GOT3 (cell line): Measurements from ENCODE around the gene CDADC1.

Experiments used
- DNase-seq: peaks from one replicate; lab custom pipeline; 2025; ENCODE audit warnings: mixed read lengths; lab: John Stamatoyannopoulos, UW

CDADC1 gene

DNA sequence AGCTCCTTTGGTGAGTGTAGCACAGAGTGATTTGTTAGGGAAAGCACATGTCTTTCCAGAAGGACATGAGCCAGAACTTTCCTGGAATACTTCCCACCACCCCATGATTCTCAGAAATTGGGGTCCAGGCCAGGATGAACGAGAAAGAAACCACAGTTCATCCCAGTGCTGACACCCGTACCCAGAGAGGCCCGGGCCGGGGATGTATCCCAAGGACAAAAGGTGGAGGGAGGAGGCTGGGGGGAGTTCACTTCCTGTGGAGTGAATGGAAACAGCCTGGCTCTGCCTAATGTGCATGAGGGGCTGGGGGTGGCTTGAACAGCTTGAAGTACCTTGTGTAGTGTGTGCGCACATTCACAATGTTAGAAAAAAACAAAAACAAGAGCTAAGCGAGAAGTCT is 47.5 kb downstream of the CDADC1 start:
- no peak for DNase-seq

- DNase-seq = no peak
These were observed 48.9 kb downstream of the CDADC1 start for GRCh38 chr13:49296659-49297058.

- no peak for DNase-seq
These were observed 49.6 kb downstream of the CDADC1 start for GRCh38 chr13:49297338-49297737.

GRCh38 chr13:49298416-49298815 is 50.7 kb downstream of the CDADC1 start:
- DNase-seq = no peak

- no peak for DNase-seq
These were observed 51.3 kb downstream of the CDADC1 start for GRCh38 chr13:49298903-49299605.

DNA sequence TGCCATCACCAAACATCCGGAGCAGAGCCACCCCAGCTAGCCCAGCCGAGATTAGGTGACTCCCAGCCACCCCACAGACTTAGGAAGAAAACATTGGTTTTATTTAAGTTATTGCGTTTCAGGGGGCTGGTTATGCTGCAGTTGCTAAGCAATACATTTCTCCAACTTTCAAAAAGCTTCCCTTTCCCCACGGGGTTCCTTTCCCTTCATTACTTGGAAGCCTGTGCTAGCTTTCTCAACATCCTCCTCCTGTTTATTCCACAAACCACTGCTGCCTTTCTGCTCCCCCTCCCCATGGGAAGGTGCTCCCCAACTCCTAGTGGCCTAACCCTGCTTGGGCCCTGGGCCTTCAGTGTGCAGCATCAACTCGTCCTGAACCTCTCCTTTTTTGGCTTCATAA is 52.6 kb downstream of the CDADC1 start:
- no peak for DNase-seq

DNA sequence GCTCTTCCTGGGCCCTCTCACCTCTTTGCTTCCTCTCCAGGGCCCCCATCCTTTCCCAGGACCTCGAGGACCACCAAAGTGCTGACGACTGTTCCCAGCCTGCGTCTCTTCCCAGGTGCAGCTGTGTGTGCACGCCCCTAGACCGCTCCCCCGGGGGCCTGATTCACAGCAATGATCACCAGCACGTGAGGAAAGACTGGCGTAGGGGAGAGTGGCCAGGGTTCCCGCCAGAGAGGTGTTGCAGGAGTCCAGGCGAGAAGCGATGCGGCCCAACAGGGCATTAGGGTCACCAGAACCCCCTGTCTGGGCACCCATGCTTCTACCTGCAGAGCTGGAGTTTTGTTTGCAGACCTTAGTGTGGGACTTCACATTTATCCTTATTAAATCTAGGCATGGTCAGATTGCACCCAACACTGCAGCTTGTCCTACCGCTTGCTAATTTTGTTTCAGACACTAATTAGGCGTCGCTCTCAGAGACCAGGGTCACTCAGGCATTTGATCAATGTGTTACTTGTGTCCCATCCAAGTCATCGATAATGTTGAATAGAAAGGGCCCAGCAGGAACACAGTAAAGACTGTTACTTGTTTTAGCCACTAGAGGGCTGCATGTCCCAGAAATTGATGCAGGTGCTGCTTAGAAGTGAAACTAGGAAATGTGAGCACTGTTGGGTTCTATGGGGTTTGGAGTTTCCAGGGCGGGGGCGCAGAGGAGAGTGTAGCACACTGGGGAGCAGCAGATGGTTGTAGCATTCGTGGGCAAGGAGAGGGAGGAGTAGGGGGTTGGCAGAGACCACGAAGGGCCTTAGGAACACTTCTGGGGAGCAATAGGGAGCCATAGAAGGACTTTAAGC is 53.2 kb downstream of the CDADC1 start:
- DNase-seq = peak; percentile 27

GRCh38 chr13:49302222-49302621 is 54.5 kb downstream of the CDADC1 start:
- DNase-seq = no peak

DNA sequence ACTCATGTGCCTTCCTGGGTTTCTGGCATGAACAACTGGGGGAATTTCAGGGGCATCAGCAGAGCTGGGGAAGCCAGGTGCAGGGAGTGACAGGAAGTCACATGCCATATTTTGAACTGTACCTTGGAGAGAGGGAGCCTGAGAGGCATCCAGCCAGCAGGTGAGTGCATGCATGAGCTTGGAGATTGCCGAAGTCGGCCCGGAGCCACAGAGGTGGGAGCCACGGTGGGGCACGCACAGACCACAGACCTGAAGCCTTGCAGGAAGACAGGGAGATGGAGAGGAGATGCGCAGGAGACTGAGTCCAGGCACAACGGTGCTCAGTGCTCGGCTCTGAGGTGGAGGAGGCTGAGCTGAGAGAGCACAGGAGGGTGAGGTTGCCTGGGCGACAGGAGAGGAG is 55.1 kb downstream of the CDADC1 start:
- DNase-seq = no peak

DNA sequence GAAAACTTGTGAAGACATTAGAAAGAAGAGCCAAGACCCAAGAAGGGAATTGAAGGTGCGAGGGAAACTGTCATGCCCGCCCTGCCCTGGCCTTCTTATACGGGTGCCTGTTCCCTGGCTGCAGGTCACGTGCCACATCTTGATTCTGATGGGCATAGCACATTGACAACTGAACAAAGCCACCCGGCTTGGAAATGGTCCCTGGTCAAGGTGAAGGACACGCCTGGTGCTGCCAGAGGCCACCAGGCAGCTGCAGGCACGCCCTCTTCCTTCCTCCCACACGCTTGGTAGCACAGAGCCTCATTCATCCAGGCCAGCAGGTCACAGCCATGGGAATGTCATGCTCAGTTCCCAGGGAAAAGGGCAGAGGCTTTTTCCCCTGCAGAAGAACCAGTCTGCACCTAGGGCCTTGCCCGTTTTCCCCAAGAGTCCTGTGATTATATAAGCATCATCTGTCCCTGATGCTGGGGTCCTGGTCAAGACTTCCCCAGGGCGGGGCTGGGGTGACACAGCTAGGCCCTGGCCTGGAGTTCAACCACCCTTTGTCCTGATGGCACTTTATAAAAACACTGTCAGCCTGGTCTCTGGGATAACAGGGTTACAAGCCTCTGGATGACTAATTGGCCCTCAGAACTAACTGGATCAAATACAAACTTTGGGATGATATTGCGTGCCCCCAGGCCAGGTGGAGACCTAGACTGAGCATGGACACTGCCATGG is 56.0 kb downstream of the CDADC1 start:
- no peak for DNase-seq

- DNase-seq = no peak
These were observed 56.6 kb downstream of the CDADC1 start for GRCh38 chr13:49304356-49304755.

GRCh38 chr13:49304763-49305700 is 57.3 kb downstream of the CDADC1 start:
- DNase-seq = no peak

DNA sequence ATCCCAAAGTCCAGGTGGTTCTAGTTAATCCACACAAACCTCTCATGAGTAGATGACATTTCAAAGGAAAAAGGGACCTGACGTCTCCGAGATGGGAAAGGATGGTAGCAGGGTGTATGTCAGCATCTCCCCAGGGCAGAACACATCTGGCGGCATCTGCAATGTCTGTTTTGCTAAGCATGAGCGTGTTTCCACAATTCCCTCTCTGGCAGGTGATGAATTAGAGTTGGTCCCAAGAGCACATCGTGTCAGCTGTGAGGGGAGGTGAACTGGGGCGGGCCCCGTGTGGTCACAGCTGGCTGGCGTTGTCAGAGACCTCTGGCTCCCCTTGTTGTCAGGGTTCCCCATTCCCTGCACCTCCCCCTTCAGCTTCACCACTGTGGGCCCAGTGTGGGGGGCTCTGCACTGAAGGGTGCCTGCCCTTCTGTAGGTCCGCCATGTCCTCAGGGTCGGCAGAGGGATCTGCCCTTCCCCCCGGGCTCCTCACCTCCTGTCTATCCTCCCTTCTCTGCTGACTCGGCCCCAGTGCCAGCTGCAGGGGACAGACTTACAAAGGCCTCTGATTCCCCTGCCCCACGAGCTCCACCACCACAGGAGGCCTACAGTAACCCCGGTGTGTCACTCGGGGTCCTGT is 58.2 kb downstream of the CDADC1 start:
- DNase-seq = no peak

DNA sequence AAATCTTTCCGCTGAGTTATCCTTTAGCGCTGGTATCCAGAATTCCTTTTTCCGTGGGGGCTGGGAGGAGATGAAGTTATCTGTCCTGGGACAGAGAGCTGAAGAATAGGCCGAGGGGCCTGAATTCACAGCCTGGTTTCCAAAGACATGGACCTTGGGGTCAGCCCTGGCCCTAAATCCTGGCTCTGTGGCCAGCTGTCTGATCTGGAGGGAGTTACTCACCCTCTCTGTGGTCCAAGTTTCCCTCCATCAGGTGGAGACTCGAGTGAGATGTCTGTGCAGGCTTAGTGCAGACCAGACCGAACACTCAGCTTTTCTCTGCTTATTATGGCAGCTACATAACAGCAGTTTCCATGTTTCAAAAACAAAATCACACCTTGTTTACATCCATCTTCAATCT is 59.6 kb downstream of the CDADC1 start:
- DNase-seq = no peak

- DNase-seq = no peak
These were observed 60.6 kb downstream of the CDADC1 start for GRCh38 chr13:49308097-49308875.

DNA sequence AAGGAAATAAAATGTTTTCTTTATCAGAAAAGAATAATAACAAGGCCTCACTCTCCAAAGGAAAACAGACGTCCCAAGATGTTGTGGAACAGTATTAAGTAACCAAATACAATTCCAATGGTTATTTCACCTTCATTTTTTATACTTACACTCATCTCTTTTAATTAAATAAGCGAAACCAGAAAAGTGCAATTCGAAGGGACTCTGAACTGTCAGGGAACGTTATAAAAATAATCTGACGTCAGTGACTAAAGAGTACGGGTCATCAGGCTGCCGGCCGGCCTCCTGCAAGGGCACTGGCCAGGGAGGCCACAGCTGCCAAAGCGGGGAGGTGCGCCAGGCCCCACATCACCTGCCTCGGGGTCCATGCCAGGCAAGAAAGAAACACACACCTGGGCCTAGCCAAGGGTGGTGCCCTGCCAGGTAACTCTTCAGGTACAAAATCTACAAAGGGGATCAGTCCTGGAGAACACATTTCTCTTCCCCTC is 61.2 kb downstream of the CDADC1 start:
- DNase-seq = no peak

GRCh38 chr13:49310251-49310650 is 62.5 kb downstream of the CDADC1 start:
- DNase-seq = no peak

- no peak for DNase-seq
These were observed 64.1 kb downstream of the CDADC1 start for GRCh38 chr13:49311816-49312215.

DNA sequence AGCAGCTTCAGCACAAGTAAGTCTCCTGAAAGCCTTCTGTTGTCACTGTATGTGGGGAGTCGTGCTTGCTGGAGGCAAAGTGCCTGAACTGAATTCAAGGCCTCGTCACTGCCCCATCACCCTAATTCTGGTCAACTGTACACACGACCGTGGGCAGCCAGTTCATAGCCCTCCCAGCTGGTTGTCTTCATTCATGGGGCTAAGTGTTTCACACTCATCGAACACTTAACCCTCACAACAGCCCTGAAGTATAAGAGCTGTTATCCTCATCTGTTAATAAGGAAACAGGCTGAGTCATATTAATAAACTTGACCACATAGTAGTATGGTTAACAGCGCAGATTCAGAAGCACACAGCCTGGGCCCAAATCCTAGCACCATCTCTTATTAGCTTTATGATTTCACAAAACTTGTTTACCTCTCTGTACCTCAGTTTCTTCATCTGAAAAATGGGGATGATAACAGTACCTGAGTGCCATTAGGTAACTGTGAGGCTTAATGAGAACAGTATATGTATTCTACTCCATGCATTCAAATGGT is 66.7 kb downstream of the CDADC1 start:
- no peak for DNase-seq

GRCh38 chr13:49315036-49315565 is 67.4 kb downstream of the CDADC1 start:
- no peak for DNase-seq
